HepG2 (cell line): ENCODE data around the gene KLF17. TPM values are rescaled to one million over a fixed set of nuclear protein-coding genes. Genes with fewer than 3 reads are reported as not detected.
A peak's percentile ranks its signal among the peaks of the same experiment; 100 is the strongest.

Experiments
- ATAC-seq: fragments of 200-7000 bp; cut with Tn5 transposase; 3 replicates; pipeline ENCODE4 v1.9.1; 2020; ENCODE audit warnings: mild to moderate bottlenecking, moderate library complexity
- BruUV-seq: library from RNA; stranded (reverse); fragments of 400-500 nt; replicated peaks from 2 replicates; lab custom pipeline; 2021; lab: Mats Ljungman, UMichigan
- CTCF ChIA-PET: fragments of 300-600 bp; formaldehyde crosslinking; extraction: SDS; loops from one replicate; lab custom pipeline; 2021; ENCODE audit warnings: low total read pairs, inconsistent platforms, low intra/inter-chr PET ratio; lab: Yijun Ruan, JAX
- POLR2A ChIA-PET: fragments of 350-600 bp; sonication (Branson Sonifier 250); formaldehyde crosslinking; loops from one replicate; lab custom pipeline; 2020; ENCODE audit warnings: antibody characterized with exemption, inconsistent platforms; lab: Yijun Ruan, JAX
- DNase-seq: peaks from one replicate; pipeline ENCODE4 v3.0.0-alpha.2; 2015; ENCODE audit warnings: low spot score
- FAIRE-seq: peaks from 3 replicates; lab custom pipeline; 2011; peaks lifted over from hg19 to GRCh38; lab: Jason Lieb, UNC
- H2AFZ ChIP-seq: one replicate; pipeline ENCODE4 v1.6.1; 2011; ENCODE audit warnings: low read length, inconsistent platforms
- H3K27ac ChIP-seq: fragments of 300-600 bp; 3 replicates; pipeline ENCODE4 v1.8.0; 2011; ENCODE audit warnings: mixed run types, mild to moderate bottlenecking, mixed read lengths, low read length, inconsistent platforms; ENCODE audit not compliant: insufficient read depth; ENCODE audit errors: extremely low read length
- H3K27me3 ChIP-seq, 2 experiments: fragments of 200-600 bp in 1 of 2; 2 replicates in 1 of 2; 3 replicates in 1 of 2; pipeline versions ENCODE4 v1.6.0 to v1.8.0; 2011; ENCODE audit warnings: low read length in 2 of 2, mild to moderate bottlenecking in 2 of 2, moderate library complexity in 2 of 2, inconsistent platforms in 1 of 2; ENCODE audit not compliant: insufficient read depth in 2 of 2, control insufficient read depth in 1 of 2
- H3K36me3 ChIP-seq, 2 experiments: fragments of 200-600 bp in 1 of 2; replicated peaks in 1 of 2; 2 replicates in 1 of 2; 3 replicates in 1 of 2; pipeline versions ENCODE4 v1.5.1 to v1.8.0; 2011; ENCODE audit warnings: low read length in 2 of 2, inconsistent platforms in 1 of 2; ENCODE audit not compliant: insufficient read depth in 2 of 2, control insufficient read depth in 1 of 2
- H3K4me1 ChIP-seq: 2 replicates; pipeline ENCODE4 v1.5.1; 2012; ENCODE audit warnings: low read length, inconsistent platforms; ENCODE audit not compliant: insufficient read depth
- H3K4me2 ChIP-seq: 2 replicates; pipeline ENCODE4 v1.6.0; 2011; ENCODE audit warnings: low read depth, low read length, inconsistent platforms
- H3K4me3 ChIP-seq, 3 experiments: fragments of 200-600 bp in 1 of 3; sonication (generic), shearing (Covaris generic) in 1 of 3; replicated peaks in 1 of 3; 2 replicates each; pipeline ENCODE4 v1.5.1; 2011 to 2016; ENCODE audit warnings: low read length in 3 of 3, inconsistent platforms in 2 of 3, low read depth in 2 of 3, mild to moderate bottlenecking in 2 of 3, control low read depth in 1 of 3, mixed read lengths in 1 of 3; ENCODE audit not compliant: insufficient read depth in 1 of 3
- H3K79me2 ChIP-seq: one replicate; pipeline ENCODE4 v1.6.1; 2011; ENCODE audit warnings: low read length, inconsistent platforms; ENCODE audit not compliant: insufficient read depth
- H3K9ac ChIP-seq: 2 replicates; pipeline ENCODE4 v1.6.0; 2011; ENCODE audit warnings: mild to moderate bottlenecking, low read depth, low read length, inconsistent platforms; ENCODE audit not compliant: insufficient read depth
- H3K9me3 ChIP-seq: 2 replicates; pipeline ENCODE4 v1.5.1; 2012; ENCODE audit warnings: mild to moderate bottlenecking, low read length
- H4K20me1 ChIP-seq: 2 replicates; pipeline ENCODE4 v1.6.0; 2011; ENCODE audit warnings: inconsistent platforms, mild to moderate bottlenecking, low read length, moderate library complexity; ENCODE audit not compliant: insufficient read depth
- HNRNPL ChIP-seq: fragments of 200-400 bp; formaldehyde crosslinking; IDR thresholded peaks from 2 replicates; pipeline ENCODE4 v1.6.1; 2017; ENCODE audit warnings: mild to moderate bottlenecking, low read depth, low read length
- KDM6A ChIP-seq: IDR thresholded peaks from 2 replicates; pipeline ENCODE4 v1.6.1; 2016; ENCODE audit warnings: low read depth
- MTA3 ChIP-seq: sonication (generic); formaldehyde crosslinking; IDR thresholded peaks from 2 replicates; pipeline ENCODE4 v1.4.0; 2020; ENCODE audit warnings: missing genetic modification reagents
- POLR2A ChIP-seq, 2 experiments: IDR thresholded peaks; 2 replicates each; pipeline ENCODE4 v1.6.1; 2011; ENCODE audit warnings: low read depth in 2 of 2, low read length in 2 of 2, mild to moderate bottlenecking in 1 of 2, moderate library complexity in 1 of 2; ENCODE audit not compliant: insufficient read depth in 1 of 2
- RERE ChIP-seq: IDR thresholded peaks from 2 replicates; pipeline ENCODE4 v1.6.1; 2016; ENCODE audit warnings: low read depth, missing genetic modification reagents, missing compliant biosample characterization
- TRAFD1 ChIP-seq: sonication (generic); formaldehyde crosslinking; IDR thresholded peaks from 2 replicates; pipeline ENCODE4 v1.5.1; 2020; ENCODE audit warnings: missing genetic modification reagents, mild to moderate bottlenecking, borderline replicate concordance
- ZNF768 ChIP-seq: sonication (generic); formaldehyde crosslinking; IDR thresholded peaks from 2 replicates; pipeline ENCODE4 v1.4.0; 2020; ENCODE audit warnings: missing genetic modification reagents
- ZUFSP ChIP-seq: sonication (generic); formaldehyde crosslinking; IDR thresholded peaks from 2 replicates; pipeline ENCODE4 v1.9.0; 2021; ENCODE audit warnings: missing genetic modification reagents, mild to moderate bottlenecking, borderline replicate concordance
- WGBS: methylation state at CpG from one replicate; pipeline ENCODE4 v1.1.6; 2017; ENCODE audit warnings: low lambda C conversion rate; 5-methylcytosine and 5-hydroxymethylcytosine counted together
- in situ Hi-C: cut with HindIII; loops from 2 replicates; pipeline ENCODE4 v1.10.0; 2017; ENCODE audit warnings: low pct_unique_long_range_greater_than_20kb; ENCODE audit not compliant: extremely low pct_ligation_motif_present
- intact Hi-C: fragments of 100-400 bp; cut with micrococcal nuclease; formaldehyde crosslinking; loops from one replicate; pipeline ENCODE4 v1.10.0; 2022; ENCODE audit not compliant: unreplicated experiment
- polyA plus RNA-seq, 8 experiments: library from polyadenylated mRNA; depleted of rRNA in 3 of 8; stranded (reverse) in 7 of 8; unstranded in 1 of 8; fragments of >200 nt; fragmentation: Illumina TruSeq in 4 of 8; extraction: Trizol in 4 of 8; gene quantifications; 2 replicates each; pipeline versions ENCODE4 v1.2.1 to v1.2.3, GENCODE V29; 2011 to 2016; ENCODE audit warnings: low read depth in 4 of 8, missing spikeins in 1 of 8, mixed read lengths in 1 of 8; ENCODE audit not compliant: insufficient read depth in 1 of 8
- total RNA-seq, 5 experiments: library from RNA; depleted of rRNA; stranded (reverse); fragments of >200 nt; fragmentation: Illumina TruSeq; extraction: Trizol; gene quantifications; 2 replicates each; pipeline ENCODE4 v1.2.3, GENCODE V29; 2016; ENCODE audit warnings: low read depth in 1 of 5

KLF17 gene
- total and polyA plus RNA-seq, 2 of the 13 experiments (the other 11 are each of a cell fraction or from before 2014, with no cell fraction given), result not detected

- no TSS peak for BruUV-seq
- ATAC-seq, result no peak; the same call in 2 of the 3 replicates
- DNase-seq, result no peak
- H3K4me3 ChIP-seq, result no peak overlapping the region
- FAIRE-seq, result no peak
- no peak overlapping the region for H2AFZ ChIP-seq
- CTCF ChIA-PET, result no interaction called here
- POLR2A ChIA-PET, result no interaction called here
- no peak overlapping the region for H3K4me2 ChIP-seq
- in situ Hi-C loops (no loop called here), intact Hi-C loops (no loop called here)
- peaks cover 0 to 28% of the 10 kb centered on the region in 2 experiments; a peak in 2 of 5 replicates for H3K27me3 ChIP-seq
- H4K20me1 ChIP-seq, result no peaks in the 10 kb centered on the region
- H3K4me1 ChIP-seq, result no peaks in the 10 kb centered on the region
- no peaks in the 10 kb centered on the region for H3K9me3 ChIP-seq
- H3K27ac ChIP-seq, result no peak overlapping the region
- no peaks in the 10 kb centered on the region for H3K79me2 ChIP-seq
- H3K36me3 ChIP-seq, result no peaks in the 10 kb centered on the region
- H3K9ac ChIP-seq, result no peak overlapping the region
- TF ChIP-seq HNRNPL, result 0 out of 2 replicates have a peak, but pooled peaks have one; percentile 37
- TF ChIP-seq KDM6A (CRISPR knock-in tag), result no peak
- WGBS, result 76% methylated on average over 3 of the region's 5 CpGs
Measured at GRCh38 chr1:44168520-44169098, 50.0 kb downstream of the KLF17 start.

GRCh38 chr1:44170281-44170823 lies 51.7 kb downstream of the KLF17 start:
- Histone ChIP-seq H3K27ac (no peak overlapping the region), H3K4me2 (no peak overlapping the region), H3K9me3 (0 out of 2 replicates have a peak, but pooled peaks cover 6% of the 10 kb centered on the region), H3K9ac (no peak overlapping the region), H3K4me3 (no peak overlapping the region), H2AFZ (no peak overlapping the region), H4K20me1 (no peaks in the 10 kb centered on the region), H3K4me1 (no peaks in the 10 kb centered on the region), H3K36me3 (no peaks in the 10 kb centered on the region), H3K27me3 (peaks cover 0 to 28% of the 10 kb centered on the region in 2 experiments; a peak in 2 of 5 replicates), H3K79me2 (no peaks in the 10 kb centered on the region)
- in situ Hi-C loops, result no loop called here
- ChIA-PET CTCF (no interaction called here), POLR2A (no interaction called here)
- 67% methylated on average over 1 of the region's 3 CpGs for WGBS
- DNase-seq (no peak), FAIRE-seq (no peak), ATAC-seq (no peak)
- no TSS peak for BruUV-seq
- intact Hi-C loops, result no loop called here
- no peak for TF ChIP-seq RERE (CRISPR knock-in tag)
- TF ChIP-seq MTA3 (CRISPR knock-in tag), result no peak
- TF ChIP-seq ZNF768 (CRISPR knock-in tag), result no peak
- no peak for TF ChIP-seq ZUFSP (CRISPR knock-in tag)
- no peak for TF ChIP-seq TRAFD1 (CRISPR knock-in tag)
- TF ChIP-seq POLR2A (IDR thresholded peaks at IDR 0.05; ENCODE audit: insufficient read depth in 1 of 2, low read depth in 2 of 2, low read length in 2 of 2), result no peak
